Motor neuron (in vitro differentiated cells): ENCODE data around the gene ZBTB34. TPM values are rescaled to one million over a fixed set of nuclear protein-coding genes. Genes with fewer than 3 reads are reported as not detected.

Source experiments
- ATAC-seq, 8 experiments: fragments of 200-7000 bp; cut with Tn5 transposase; replicated peaks in 6 of 8; 2 replicates each; pipeline ENCODE4 v1.8.0; 2021; ENCODE audit warnings: mild to moderate bottlenecking in 8 of 8, moderate library complexity in 8 of 8
- H3K27ac ChIP-seq, 2 donors: fragments of 250-450 bp; sonication (Bioruptor Pico); 2 replicates each; pipeline ENCODE4 v1.9.0; 2021; ENCODE audit warnings: antibody characterized with exemption in 2 of 2, mild to moderate bottlenecking in 2 of 2, moderate library complexity in 1 of 2
- H3K4me1 ChIP-seq, 2 donors: fragments of 250-450 bp; sonication (Bioruptor Pico); replicated peaks in 1 of 2; 2 replicates each; pipeline ENCODE4 v1.6.1; 2021; ENCODE audit warnings: antibody characterized with exemption in 2 of 2, mild to moderate bottlenecking in 2 of 2, moderate library complexity in 1 of 2
- H3K4me3 ChIP-seq, 5 donors: fragments of 250-450 bp; sonication (Bioruptor Pico); 2 replicates each; pipeline ENCODE4 v1.9.0; 2021; ENCODE audit warnings: antibody characterized with exemption in 5 of 5, mild to moderate bottlenecking in 5 of 5, moderate library complexity in 4 of 5
- WGBS, 10 experiments: fragments of 450-650 bp; shearing (Covaris generic); methylation state at CpG; one replicate each; pipeline ENCODE4 v1.0.0; 2022; 5-methylcytosine and 5-hydroxymethylcytosine counted together
- in situ Hi-C, 9 experiments: fragments of 400-800 bp; cut with MboI; loops; one replicate each; pipeline ENCODE4 v1.15.0; 2021; ENCODE audit warnings: low sequenced_read_pairs in 9 of 9, low pct_unique_long_range_greater_than_20kb in 2 of 9; ENCODE audit not compliant: unreplicated experiment in 9 of 9
- total RNA-seq, 8 experiments: library from RNA; unstranded; fragments of 300-600 nt; gene quantifications; 2 replicates each; pipeline versions ENCODE4 v1.2.3 to v1.2.4, GENCODE V29; 2022

The ZBTB34 gene
- total RNA-seq, 8 experiments from 2014 or later, result 2.5 to 17.9 (median 11.0) TPM

GRCh38 chr9:126919193-126919592 lies 58.8 kb downstream of the ZBTB34 start:
- H3K4me1 ChIP-seq, result peaks cover 0 to 7% of the 10 kb centered on the region in 2 donors
- in situ Hi-C loops, result no loop called here
- 29 to 100% (median 73%) methylated on average over 1 of the region's 1 CpG; no CpG with 5 or more reads in 4 of the 10 experiments for WGBS, 10 experiments
- no peak for ATAC-seq
- no peak overlapping the region for H3K27ac ChIP-seq
- H3K4me3 ChIP-seq, result no peak overlapping the region

GRCh38 chr9:126925876-126926275 lies 65.4 kb downstream of the ZBTB34 start:
- Histone ChIP-seq H3K27ac (no peak overlapping the region), H3K4me1 (no peaks in the 10 kb centered on the region), H3K4me3 (no peak overlapping the region)
- ATAC-seq, result no peak
- in situ Hi-C loops, result loop anchor here in 4 of 9 experiments (25.0 kb wide), 3 partner anchors 261 to 436 kb away; no protein-coding TSS in a partner anchor

GRCh38 chr9:126926364-126926763 lies 65.9 kb downstream of the ZBTB34 start:
- Histone ChIP-seq H3K4me1 (no peaks in the 10 kb centered on the region), H3K4me3 (no peak overlapping the region), H3K27ac (no peak overlapping the region)
- WGBS, 10 experiments, result 0 to 100% (median 63%) methylated on average over 1 to 2 of the region's 2 CpGs; no CpG with 5 or more reads in 2 of the 10 experiments
- in situ Hi-C loops, result loop anchor here in 4 of 9 experiments (25.0 kb wide), 3 partner anchors 261 to 436 kb away; no protein-coding TSS in a partner anchor
- ATAC-seq, result no peak

- 30 to 83% (median 49%) methylated on average over 1 to 6 of the region's 6 CpGs; no CpG with 5 or more reads in 1 of the 10 experiments for WGBS, 10 experiments
- in situ Hi-C loops, result loop anchor here in 4 of 9 experiments (25.0 kb wide), 3 partner anchors 260 to 435 kb away; no protein-coding TSS in a partner anchor
- ATAC-seq, result peak in 1 of 8 experiments; percentile 64
- Histone ChIP-seq H3K27ac (no peak overlapping the region), H3K4me3 (no peak overlapping the region), H3K4me1 (no peaks in the 10 kb centered on the region)
Measured at GRCh38 chr9:126927419-126927818, 67.0 kb downstream of the ZBTB34 start.

GRCh38 chr9:126932871-126933321 lies 72.5 kb downstream of the ZBTB34 start:
- H3K27ac ChIP-seq, result no peak overlapping the region
- H3K4me1 ChIP-seq, result no peaks in the 10 kb centered on the region
- WGBS, 10 experiments, result 0 to 100% (median 84%) methylated on average over 1 to 7 of the region's 11 CpGs; no CpG with 5 or more reads in 2 of the 10 experiments
- ATAC-seq, result no peak
- no peak overlapping the region for H3K4me3 ChIP-seq
- in situ Hi-C loops, result loop anchor here in 4 of 9 experiments (25.0 kb wide), 3 partner anchors 254 to 429 kb away; no protein-coding TSS in a partner anchor

- H3K4me1 ChIP-seq, result no peaks in the 10 kb centered on the region
- ATAC-seq, result no peak
- in situ Hi-C loops, result loop anchor here in 4 of 9 experiments (25.0 kb wide), 3 partner anchors 254 to 429 kb away; no protein-coding TSS in a partner anchor
- no peak overlapping the region for H3K4me3 ChIP-seq
- no peak overlapping the region for H3K27ac ChIP-seq
- 57 to 100% (median 87%) methylated on average over 1 to 10 of the region's 11 CpGs; no CpG with 5 or more reads in 2 of the 10 experiments for WGBS, 10 experiments
Measured at GRCh38 chr9:126933334-126933980, 73.0 kb downstream of the ZBTB34 start.

GRCh38 chr9:126934441-126934840 lies 74.0 kb downstream of the ZBTB34 start:
- Histone ChIP-seq H3K27ac (no peak overlapping the region), H3K4me3 (no peak overlapping the region), H3K4me1 (no peaks in the 10 kb centered on the region)
- ATAC-seq, result no peak
- 58 to 100% (median 80%) methylated on average over 1 to 5 of the region's 8 CpGs; no CpG with 5 or more reads in 1 of the 10 experiments for WGBS, 10 experiments
- in situ Hi-C loops, result loop anchor here in 4 of 9 experiments (25.0 kb wide), 3 partner anchors 253 to 428 kb away; no protein-coding TSS in a partner anchor

Other genes with a start within 250 kb of the ZBTB34 start
- gene LMX1B, start 246.7 kb upstream of the ZBTB34 start, total RNA-seq, result 1 to 10 TPM in 1 of 8 experiments, under 1 TPM in 5, not detected in 2; 0.05 to 3.2 (median 0.25) TPM
- 10 to 100 TPM in 7 of 8 experiments, 1 to 10 TPM in 1; 9.3 to 23.2 (median 13.6) TPM for gene ZBTB43, start 55.6 kb upstream of the ZBTB34 start, total RNA-seq
- gene RALGPS1, start 54.1 kb downstream of the ZBTB34 start, total RNA-seq, result 10 to 100 TPM in 4 of 8 experiments, 1 to 10 TPM in 4; 4.3 to 29.6 (median 17.3) TPM